ENCODE measurements around the gene CHRNA3.

Gene CHRNA3

GRCh38 chr15:78620527-78621421 lies at the start of gene CHRNA3:
TSS of gene CHRNA3 (minus strand) at chr15:78620996. CDS start at chr15:78620794, 202 bp downstream.
- DNase-seq: no peak

GRCh38 chr15:78668987-78669386 lies 48.2 kb upstream of the CHRNA3 start:
- DNase-seq: no peak

- no peak for DNase-seq
Observed at GRCh38 chr15:78667578-78668236, 46.9 kb upstream of the CHRNA3 start.

- no peak for DNase-seq
Observed at GRCh38 chr15:78666010-78666409, 45.2 kb upstream of the CHRNA3 start.

GRCh38 chr15:78663703-78664102 lies 42.9 kb upstream of the CHRNA3 start:
- no peak for DNase-seq

GRCh38 chr15:78662028-78662427 lies 41.2 kb upstream of the CHRNA3 start:
- no peak for DNase-seq

- no peak for DNase-seq
Observed at GRCh38 chr15:78661001-78661400, 40.2 kb upstream of the CHRNA3 start.

GRCh38 chr15:78660584-78660983 lies 39.8 kb upstream of the CHRNA3 start:
- no peak for DNase-seq

GRCh38 chr15:78658823-78659222 lies 38.0 kb upstream of the CHRNA3 start:
- no peak for DNase-seq

- DNase-seq: no peak
Observed at GRCh38 chr15:78654272-78654671, 33.5 kb upstream of the CHRNA3 start.

- no peak for DNase-seq
Observed at GRCh38 chr15:78651930-78652615, 31.3 kb upstream of the CHRNA3 start.

- no peak for DNase-seq
Observed at GRCh38 chr15:78651007-78651406, 30.2 kb upstream of the CHRNA3 start.

GRCh38 chr15:78650022-78650421 lies 29.2 kb upstream of the CHRNA3 start:
- DNase-seq: no peak

- no peak for DNase-seq
Observed at GRCh38 chr15:78645009-78645408, 24.2 kb upstream of the CHRNA3 start.

- DNase-seq: no peak
Observed at GRCh38 chr15:78642331-78642730, 21.5 kb upstream of the CHRNA3 start.

- no peak for DNase-seq
Observed at GRCh38 chr15:78641749-78642275, 21.0 kb upstream of the CHRNA3 start.

GRCh38 chr15:78641102-78641748 lies 20.4 kb upstream of the CHRNA3 start, which contains the start of gene CHRNB4:
TSS of gene CHRNB4 (minus strand) at chr15:78641210. CDS start at chr15:78641133, 77 bp downstream.
- DNase-seq: no peak

- DNase-seq: no peak
Observed at GRCh38 chr15:78640527-78641101, 19.8 kb upstream of the CHRNA3 start.

GRCh38 chr15:78638658-78639314 lies 18.0 kb upstream of the CHRNA3 start:
- peak; percentile 20 for DNase-seq

- no peak for DNase-seq
Observed at GRCh38 chr15:78637776-78638435, 17.1 kb upstream of the CHRNA3 start.

- no peak for DNase-seq
Observed at GRCh38 chr15:78636378-78636859, 15.6 kb upstream of the CHRNA3 start.
